Jurkat, Clone E6-1 (cell line): ENCODE data around the gene LRG1. TPM values are rescaled to one million over a fixed set of nuclear protein-coding genes. Genes with fewer than 3 reads are reported as not detected.

Source experiments
- DNase-seq: peaks from one replicate; pipeline ENCODE4 v3.0.0-alpha.2; 2011; ENCODE audit warnings: low read depth, low spot score
- H3K4me3 ChIP-seq: 2 replicates; pipeline ENCODE4 v1.5.1; 2011; ENCODE audit warnings: mild to moderate bottlenecking, low read length, control low read depth, moderate library complexity
- polyA plus RNA-seq: library from polyadenylated mRNA; unstranded; fragments of >200 nt; gene quantifications from one replicate; pipeline ENCODE4 v1.2.1, GENCODE V29; 2012; ENCODE audit warnings: missing spikeins; ENCODE audit not compliant: insufficient read length, insufficient read depth

Gene LRG1, protein sequence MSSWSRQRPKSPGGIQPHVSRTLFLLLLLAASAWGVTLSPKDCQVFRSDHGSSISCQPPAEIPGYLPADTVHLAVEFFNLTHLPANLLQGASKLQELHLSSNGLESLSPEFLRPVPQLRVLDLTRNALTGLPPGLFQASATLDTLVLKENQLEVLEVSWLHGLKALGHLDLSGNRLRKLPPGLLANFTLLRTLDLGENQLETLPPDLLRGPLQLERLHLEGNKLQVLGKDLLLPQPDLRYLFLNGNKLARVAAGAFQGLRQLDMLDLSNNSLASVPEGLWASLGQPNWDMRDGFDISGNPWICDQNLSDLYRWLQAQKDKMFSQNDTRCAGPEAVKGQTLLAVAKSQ
- not detected for polyA plus RNA-seq

DNA sequence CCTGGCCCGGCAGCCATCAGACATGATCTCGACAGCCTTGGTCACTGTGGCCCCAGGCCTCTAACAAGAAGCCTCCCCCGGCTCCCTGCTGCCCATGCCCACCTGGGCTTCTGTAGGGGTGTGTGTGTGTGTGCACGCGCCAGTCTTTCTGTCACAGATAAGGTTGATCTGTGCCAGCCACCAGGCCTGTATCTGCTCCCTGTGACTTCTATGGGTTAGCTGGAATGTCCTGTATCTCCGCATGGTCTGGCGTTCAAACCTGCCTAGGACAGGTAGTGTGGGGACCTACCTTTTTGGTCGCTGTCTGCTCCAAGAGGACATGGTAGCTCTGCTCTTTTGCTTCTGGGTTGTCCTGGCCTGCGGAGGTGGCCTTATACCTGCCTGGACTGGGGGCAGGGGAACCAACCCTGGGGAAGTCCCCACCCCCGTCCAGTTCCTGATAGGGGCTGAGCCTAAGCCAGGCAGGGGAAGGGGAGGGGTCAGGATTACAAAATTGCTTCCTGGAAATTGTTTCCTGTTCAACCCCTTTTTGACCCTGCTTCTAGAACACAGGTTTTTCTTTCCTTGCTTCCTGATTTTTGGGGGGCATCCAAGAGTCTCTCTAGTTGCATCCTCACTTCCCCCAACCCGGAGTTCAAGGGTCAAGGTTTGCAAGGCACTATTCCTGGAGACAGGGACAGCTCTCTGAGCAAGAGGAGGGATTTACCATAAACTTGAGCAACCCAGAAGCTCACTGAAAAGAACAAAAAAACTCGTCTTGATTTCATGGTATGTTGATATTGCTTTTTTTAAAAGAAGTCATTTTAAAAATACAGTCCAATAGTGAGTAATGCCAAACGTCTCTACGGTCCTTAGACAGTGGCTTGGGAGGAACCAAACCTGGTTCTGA is at the start of gene LRG1:
LRG1 (minus strand) TSS at position 344 of the 889 bp plus-strand sequence; CDS start at position 321, 23 bp downstream.
- H3K4me3 ChIP-seq, result no peak within 1 kb of the TSS
- no peak for DNase-seq

DNA sequence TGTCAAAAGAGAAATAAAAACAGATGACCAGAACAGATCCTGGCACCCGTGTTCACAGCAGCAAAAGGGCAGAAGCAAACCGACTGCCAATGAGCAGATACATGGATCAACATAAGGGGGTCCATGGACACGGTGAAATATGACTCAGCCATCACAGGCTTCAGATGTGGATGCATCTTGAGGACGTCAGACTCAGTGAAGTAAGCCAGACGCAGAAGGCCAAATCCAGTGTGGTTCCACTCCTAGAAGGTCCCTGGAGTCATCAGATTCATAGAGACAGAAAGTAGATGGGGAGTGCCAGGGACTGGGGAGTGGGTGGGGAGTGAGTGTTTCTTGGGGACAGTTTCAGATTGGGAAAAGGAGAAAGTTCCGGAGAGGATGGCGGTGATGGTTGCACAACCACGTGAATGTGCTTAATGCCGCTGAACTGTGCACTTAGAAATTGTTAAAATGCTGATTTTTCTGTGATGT is 48.5 kb upstream of the LRG1 start:
- no peak overlapping the region for H3K4me3 ChIP-seq
- DNase-seq, result no peak

DNA sequence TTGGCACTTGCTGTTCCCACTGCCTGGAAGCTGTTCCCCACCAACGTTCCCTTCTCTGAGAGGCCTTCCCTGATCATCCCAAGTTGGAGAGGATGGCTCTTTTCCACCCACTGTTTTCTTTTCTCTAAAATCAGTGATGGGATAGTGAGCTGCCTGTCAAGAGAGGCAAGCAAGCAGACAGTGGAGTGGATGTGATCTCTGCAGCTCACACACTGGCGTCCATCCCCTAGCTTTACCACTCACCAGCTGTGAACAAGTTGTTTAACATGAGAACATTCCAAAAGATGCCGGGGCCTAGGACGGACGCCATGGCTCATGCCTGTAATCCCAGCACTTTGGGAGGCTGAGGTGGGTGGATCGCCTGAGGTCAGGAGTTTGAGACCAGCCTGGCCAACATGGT is 47.7 kb upstream of the LRG1 start:
- no peak overlapping the region for H3K4me3 ChIP-seq
- DNase-seq, result no peak

GRCh38 chr19:4586691-4587090 is 46.9 kb upstream of the LRG1 start:
- DNase-seq, result no peak

DNA sequence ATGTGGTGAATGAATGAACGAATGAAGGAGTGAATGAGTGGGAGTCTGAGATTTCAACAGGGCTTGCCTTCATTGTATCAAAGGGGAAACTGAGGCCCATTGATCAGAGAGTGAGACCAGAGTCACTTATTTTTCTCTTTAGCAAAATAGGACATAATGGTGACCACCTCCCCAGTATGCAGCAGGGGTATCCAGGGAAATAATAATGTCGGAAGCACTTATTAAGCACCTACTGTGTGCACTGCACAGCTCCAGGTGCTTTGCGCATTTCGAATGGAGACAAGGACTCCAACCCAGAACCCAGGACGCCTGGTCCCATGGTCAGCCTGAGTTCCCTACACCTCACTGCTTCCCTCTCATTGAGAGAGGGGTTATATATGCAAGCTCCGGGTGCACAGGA is 46.4 kb upstream of the LRG1 start:
- no peak for DNase-seq
- H3K4me3 ChIP-seq, result no peak overlapping the region

More at GRCh38 chr19:4586691-4587090, 46.9 kb upstream of the LRG1 start:
- H3K4me3 ChIP-seq, result no peak overlapping the region

GRCh38 chr19:4585556-4585955 is 45.7 kb upstream of the LRG1 start:
- no peak overlapping the region for H3K4me3 ChIP-seq
- no peak for DNase-seq

- H3K4me3 ChIP-seq, result peak overlapping the region; percentile 49
- DNase-seq, result no peak
These were observed 45.0 kb upstream of the LRG1 start for GRCh38 chr19:4584670-4585460.

DNA sequence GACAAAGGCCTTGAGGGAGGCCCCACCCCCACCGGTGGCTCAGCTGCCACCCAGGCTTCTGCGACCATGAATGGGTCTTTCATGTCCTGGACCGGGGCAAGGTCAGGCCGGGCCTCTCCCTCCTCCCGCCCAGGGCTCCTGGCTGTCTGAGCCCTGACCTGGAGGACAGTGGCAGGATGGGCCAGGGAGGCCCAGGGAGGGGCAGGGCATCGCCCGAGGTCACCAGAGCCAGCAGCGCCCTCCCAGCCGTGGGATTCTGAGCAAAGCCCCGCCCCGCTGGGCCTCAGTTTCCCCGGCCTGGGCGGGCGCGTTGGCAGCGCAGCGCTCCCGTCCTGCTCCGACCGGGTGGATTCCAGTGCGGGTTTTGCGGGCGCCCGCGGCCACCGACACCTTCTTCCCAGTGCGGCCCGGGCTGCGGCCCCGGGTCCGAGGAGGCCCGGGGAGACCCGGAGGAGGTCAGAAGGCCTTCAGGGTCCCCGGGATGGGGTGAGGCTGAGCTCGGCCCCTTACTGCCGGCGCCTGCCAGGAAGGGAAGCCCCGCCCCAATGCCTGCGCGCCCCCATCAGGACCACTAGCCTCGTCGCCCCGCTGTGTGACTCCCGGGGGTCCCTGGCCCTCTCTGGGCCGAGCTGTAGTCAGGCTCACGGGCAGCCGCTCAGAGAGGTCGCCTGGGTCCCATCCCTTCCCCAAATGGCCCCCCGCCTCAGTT is 44.3 kb upstream of the LRG1 start:
- H3K4me3 ChIP-seq, result peak overlapping the region; percentile 49
- peak; percentile 12 for DNase-seq

DNA sequence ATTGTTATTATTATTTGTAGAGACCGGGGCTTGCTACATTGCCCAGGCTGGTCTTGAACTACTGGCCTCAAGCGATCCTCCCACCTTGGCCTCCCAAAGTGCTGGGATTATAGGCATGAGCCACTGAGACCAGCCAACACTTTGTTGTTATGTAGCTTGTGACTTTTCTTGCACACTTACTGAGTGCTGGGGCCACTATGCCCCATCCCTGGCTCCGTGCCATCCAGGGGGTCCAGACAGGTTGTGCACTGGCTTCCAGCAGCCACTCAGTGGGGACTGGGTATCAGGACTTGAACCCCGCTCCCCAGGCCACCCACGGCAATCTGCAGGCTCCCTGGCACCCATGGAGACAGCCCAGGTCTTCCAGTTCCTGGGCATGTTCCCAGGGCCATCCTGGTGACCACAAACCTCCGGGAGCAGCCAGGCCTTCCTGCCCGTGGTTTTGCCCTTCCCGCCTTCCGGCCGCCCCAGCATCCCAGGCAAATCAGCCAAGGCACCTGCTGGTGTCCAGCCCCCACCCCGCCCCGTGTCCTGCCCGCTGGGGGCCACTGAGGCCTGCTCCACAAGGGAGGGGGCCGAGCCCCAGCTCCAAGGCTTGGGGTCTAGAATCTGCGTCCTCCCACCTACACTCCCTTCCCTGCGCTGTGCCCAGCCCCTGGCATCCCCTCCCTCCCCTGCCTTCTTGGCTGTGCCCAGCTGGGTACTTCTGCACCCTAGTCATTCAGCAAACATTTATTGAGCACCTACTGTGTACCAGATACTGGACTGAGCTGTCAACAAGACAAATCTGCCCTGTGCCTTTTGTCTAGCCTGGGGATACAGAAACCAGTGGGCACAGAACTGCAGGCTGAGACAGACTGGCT is 43.4 kb upstream of the LRG1 start:
- DNase-seq, result no peak
- no peak overlapping the region for H3K4me3 ChIP-seq

- peak; percentile 18 for DNase-seq
- H3K4me3 ChIP-seq, result peak overlapping the region; percentile 0; the same call in 1 of the 2 replicates
These were observed 42.1 kb upstream of the LRG1 start for GRCh38 chr19:4581666-4582553.

GRCh38 chr19:4580961-4581665 is 41.3 kb upstream of the LRG1 start:
- DNase-seq, result no peak
- no peak overlapping the region; the same call in 1 of the 2 replicates for H3K4me3 ChIP-seq

- no peak overlapping the region for H3K4me3 ChIP-seq
These were observed 40.4 kb upstream of the LRG1 start for GRCh38 chr19:4580021-4580901.

GRCh38 chr19:4579389-4579788 is 39.6 kb upstream of the LRG1 start:
- no peak overlapping the region for H3K4me3 ChIP-seq
- no peak for DNase-seq

More at GRCh38 chr19:4580021-4580901, 40.4 kb upstream of the LRG1 start:
- no peak for DNase-seq

DNA sequence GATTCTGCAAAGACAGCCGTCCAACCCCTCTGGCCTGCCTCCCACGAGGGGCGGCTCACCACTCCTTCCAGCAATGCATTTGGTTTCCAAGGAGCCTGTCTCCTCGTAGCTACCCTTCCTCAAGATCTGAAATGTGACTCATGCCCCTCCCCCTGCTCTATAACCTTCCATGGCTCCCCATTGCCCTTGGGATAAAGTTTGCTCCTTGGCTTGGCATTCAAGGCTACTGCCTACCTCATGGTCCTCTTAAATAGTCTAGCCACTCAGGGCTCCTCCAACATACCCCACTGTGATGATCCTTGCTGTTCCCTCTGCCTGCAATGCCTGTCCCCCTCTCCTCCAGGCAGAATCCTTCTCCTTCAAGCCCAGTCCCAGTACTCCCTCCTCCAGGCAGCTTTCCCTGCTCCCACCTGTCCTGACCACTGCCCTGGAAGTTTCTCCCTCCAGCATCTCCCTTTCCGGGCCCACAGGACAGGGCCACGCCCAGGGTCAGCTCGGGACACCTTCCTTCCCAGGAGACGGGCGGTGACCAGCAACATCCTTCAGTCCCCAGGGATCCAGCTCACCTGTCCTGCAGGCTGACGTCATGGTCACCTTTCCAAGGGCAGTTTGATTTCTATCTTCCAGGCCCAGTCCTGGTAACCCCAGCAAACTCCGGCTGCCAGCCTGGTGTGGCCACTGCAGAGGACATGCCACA is 38.9 kb upstream of the LRG1 start:
- no peak overlapping the region for H3K4me3 ChIP-seq
- no peak for DNase-seq
